Measurements from ENCODE around the gene ACAP1.

ACAP1 gene, protein sequence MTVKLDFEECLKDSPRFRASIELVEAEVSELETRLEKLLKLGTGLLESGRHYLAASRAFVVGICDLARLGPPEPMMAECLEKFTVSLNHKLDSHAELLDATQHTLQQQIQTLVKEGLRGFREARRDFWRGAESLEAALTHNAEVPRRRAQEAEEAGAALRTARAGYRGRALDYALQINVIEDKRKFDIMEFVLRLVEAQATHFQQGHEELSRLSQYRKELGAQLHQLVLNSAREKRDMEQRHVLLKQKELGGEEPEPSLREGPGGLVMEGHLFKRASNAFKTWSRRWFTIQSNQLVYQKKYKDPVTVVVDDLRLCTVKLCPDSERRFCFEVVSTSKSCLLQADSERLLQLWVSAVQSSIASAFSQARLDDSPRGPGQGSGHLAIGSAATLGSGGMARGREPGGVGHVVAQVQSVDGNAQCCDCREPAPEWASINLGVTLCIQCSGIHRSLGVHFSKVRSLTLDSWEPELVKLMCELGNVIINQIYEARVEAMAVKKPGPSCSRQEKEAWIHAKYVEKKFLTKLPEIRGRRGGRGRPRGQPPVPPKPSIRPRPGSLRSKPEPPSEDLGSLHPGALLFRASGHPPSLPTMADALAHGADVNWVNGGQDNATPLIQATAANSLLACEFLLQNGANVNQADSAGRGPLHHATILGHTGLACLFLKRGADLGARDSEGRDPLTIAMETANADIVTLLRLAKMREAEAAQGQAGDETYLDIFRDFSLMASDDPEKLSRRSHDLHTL

DNA sequence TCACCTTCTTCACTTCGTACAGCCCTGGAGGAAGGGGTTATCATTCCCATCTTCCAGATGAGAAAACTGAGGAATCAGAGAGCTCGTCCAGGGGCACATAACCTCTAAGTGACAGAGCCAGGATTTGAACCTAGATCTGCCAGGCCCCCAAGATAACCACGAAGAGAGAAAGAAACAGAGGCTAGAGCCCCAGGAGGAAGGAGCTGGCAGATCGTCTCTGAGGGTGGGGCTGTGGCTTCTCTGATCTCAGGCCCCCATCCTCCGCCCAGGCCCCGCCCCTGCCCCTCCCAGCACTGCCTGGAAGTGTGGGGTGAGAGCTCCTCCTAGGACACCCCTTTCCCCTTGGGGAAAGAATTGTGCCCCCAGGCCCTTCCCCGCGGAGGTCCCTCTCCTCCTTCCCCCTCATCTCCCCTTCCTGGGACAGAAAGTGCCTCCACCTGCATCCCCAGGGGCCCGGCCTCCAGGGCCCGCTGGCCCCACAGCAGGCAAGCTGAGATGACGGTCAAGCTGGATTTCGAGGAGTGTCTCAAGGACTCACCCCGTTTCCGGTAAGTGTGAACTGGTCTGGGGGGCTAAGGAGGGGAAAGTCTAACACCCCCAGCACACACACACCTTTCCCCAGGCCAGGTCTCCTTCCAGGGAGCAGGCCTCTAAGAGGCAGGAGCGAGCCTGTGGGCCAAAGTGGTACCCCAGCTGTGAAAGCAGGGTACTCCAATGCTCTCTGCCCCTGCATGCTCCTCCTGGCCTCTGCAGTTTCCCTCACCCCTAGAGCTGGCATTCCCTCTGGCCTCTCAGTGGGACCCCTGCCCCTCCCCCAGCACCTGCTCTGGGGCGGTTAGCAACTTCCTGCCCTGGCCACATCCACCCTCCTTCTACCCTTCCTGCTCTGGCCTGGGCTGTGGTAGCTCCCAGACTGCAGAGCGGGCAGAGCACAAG is at the start of gene ACAP1:
ACAP1 (plus strand) TSS at position 290 of the 936 bp plus-strand sequence; CDS start at position 496, 206 bp downstream.
- DNase-seq (ENCODE audit: low read depth in 2 of 2), result peak; percentile 70 to 91

DNA sequence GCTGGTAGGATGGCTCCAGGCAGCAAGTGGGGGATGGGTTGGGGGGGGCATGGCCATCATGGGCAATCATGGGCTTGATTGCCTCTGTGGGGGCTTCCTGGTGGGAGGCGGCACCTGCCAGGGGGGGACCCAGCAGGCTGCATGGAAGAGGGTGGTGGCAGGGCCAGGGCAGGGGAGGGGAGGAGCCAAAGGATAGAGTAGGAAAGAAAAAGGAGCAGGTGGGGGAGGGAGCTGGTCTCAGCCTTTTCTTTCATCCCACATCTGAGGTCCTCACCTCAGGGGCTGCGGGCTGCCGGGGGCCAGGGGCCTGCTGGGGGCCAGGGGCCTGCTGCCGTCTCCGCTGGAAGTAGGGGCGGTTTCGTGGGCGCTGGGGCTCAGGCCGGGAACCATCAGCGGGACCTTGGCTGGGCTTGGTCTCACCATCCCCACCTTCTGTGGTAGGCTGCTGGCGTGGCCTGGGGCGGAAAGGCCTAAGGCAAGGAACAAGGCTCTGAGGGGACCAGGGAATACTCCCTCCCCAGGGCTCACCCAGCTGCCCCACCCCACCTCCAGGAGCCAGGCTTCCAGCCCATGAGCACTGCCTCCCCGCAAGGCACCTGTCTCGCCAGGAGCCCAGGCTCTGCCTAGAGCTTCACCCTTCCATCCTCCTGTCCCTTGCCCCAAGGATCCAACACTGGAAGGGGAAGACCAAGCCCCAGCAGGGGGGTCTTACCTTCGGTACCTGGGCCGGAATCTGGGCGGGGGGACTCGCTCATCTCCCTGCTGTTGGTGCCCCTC is 46.9 kb upstream of the ACAP1 start:
- DNase-seq (ENCODE audit: low read depth in 2 of 2), result no peak

DNA sequence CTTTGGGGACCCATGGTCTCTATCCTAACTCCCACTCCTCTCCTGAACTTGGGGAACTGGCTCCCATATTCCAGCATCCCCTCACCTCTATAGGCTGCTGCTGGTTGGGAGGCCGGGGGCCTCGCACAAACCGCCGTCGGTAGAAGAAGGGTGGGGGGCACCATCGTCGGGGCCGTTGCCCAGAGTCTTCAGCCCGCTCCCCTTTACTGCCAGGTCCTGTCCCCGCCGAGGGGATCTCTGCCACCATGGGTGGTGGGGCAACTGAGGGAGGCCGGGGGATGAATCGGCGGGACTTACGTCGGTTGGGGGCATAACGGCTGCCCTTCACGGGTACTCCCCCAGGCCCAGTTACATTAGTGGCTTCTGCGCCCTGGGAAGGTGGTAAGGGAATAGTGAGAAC is 46.2 kb upstream of the ACAP1 start:
- DNase-seq (ENCODE audit: low read depth in 2 of 2), result no peak

DNA sequence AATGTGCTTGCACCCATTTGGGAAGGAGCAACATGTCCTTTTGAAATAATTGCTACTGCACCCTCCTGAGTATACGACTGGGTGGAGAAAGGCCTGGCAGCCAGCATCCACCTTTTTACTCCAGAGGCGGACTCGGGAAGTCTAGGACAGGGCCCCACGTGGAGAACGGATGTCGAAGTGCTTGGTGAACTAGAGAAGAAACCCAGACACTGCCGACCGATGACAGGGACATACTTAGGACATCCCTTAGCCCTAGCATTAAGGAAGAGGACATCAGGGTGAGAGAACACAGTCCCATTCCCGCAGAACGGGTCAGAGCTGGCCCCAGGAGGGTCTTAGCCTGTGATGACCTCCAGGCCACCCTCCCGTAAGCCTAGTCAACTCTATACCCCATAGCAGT is 45.6 kb upstream of the ACAP1 start:
- DNase-seq (ENCODE audit: low read depth in 2 of 2), result no peak

DNA sequence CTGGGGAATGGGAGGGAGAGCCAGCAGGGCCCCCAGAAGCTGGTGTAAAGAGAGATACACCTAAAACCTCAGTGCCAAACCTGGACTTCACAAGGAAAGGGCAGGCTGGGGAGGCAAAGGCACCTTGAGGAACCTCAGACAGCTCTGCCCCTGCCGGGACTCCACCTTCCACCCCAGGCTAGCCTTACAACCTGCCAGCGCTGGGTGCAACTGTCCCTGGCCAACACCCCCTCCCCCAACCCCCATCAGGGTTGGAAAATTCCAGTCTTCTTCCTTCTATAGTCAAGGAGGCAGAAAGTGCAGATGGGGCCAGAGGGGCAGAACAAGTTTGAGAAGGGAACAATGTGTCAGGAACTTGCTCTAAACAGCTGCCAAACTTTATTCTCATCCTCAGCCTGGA is 44.1 kb upstream of the ACAP1 start:
- DNase-seq (ENCODE audit: low read depth in 2 of 2), result no peak

DNA sequence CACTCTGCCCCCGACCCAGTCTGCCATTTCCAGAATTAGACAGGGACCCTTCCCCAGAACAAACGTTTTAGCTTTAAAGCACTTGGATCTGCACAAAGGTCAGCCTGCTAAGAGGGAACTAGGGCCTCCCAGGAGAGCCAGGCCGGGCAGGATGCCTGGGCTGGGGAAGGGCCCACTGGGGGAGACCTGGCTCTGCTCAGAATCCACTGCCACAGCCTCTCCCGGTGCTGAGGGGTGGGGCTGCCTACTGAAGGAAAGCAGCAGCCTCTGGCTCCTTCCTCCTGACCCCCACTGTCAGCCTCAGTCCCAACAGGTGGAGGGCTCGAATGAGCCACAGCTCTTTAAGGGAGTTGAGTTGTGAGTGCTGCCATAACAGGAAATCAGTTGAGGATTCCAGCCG is 43.6 kb upstream of the ACAP1 start:
- DNase-seq (ENCODE audit: low read depth in 2 of 2), result no peak

DNA sequence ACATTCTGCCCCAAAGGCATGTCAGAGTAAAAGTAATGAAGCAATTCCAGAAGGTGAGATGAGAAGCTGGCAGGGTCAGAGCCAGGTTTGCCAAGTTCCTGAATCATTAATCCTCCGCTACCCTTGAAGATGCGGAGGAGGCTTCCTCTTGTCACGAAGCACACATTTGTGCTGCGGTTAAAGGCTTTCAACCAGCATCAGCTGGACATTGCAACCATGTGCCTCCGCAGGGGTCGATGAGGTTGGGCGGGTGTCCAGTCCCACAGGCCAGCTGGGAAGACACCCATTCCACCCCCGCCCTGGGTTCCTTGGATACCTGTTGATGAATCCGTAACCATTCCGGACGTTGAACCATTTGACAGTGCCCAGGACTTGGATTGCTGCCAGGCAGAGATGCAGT is 43.2 kb upstream of the ACAP1 start:
- DNase-seq (ENCODE audit: low read depth in 2 of 2), result no peak

DNA sequence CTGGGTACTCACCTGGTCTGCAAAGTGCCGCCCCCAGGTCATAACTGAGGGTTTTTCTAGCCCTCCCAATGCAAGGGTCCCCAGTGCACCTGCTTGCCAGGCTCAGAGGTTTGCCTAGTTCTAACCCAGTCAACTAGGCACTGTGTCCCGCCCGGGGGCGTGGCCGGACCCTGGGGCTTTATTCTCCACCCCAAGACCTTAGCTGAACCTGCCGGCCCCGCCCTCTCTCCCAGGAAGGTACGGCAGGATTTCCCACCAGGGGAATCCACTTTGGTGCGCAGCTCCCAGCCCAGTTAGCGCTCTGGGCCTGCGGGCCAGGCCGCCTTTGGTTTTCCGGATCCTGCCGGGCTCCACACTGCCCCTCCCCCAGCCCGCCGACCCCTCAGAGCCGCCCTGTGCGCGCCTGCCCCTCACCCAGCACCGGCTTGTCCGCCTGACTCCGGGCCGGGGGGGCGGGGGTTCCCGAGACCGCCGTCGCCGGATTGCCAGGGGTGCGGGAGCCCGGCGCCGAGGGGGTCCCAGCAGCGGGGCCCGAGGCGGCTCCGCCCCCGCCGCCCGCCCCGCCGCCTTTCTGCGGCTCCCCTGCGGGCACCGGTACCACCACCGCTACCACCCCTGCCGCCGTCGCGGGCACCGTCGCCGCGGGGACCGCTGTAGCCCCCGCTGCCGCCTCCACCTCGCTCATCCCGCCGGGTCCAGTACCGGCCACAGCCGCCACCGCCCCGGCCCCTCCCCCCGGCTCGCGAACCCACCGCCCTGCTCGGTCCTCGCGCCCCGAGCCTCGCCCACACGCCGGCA is 42.3 kb upstream of the ACAP1 start:
- no peak for DNase-seq (ENCODE audit: low read depth in 2 of 2)

DNA sequence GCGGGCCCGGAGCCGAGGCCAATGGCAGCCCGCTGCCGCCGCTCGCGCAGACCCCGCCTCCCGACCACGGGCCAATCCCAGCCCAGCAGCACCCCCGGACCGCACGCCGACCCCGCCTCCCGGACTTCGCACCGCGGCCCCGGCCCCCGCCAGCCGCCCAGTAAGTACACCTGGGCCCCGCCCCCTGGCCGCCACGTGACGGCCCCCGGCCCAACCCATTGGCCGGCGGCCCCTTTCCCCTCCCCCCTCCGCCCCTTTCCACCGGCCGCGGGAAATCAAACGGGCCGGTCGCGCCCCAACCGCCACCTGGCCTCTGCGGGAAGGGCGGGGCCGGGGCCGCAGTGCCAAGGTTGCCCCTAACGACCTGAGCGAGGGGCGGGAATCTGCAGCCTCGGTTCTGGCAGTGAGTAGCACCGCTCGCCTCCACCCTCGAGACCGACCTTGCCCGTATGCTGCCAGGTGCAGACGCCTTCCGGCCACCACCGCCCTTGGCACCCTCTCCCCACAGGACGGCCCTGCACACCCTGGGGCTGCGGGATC is 41.6 kb upstream of the ACAP1 start, which contains the start of gene YBX2:
YBX2 (minus strand) TSS at position 26 of the 540 bp plus-strand sequence. CDS start 139 bp downstream, outside the sequence.
- peak; percentile 31 to 65 for DNase-seq (ENCODE audit: low read depth in 2 of 2)

DNA sequence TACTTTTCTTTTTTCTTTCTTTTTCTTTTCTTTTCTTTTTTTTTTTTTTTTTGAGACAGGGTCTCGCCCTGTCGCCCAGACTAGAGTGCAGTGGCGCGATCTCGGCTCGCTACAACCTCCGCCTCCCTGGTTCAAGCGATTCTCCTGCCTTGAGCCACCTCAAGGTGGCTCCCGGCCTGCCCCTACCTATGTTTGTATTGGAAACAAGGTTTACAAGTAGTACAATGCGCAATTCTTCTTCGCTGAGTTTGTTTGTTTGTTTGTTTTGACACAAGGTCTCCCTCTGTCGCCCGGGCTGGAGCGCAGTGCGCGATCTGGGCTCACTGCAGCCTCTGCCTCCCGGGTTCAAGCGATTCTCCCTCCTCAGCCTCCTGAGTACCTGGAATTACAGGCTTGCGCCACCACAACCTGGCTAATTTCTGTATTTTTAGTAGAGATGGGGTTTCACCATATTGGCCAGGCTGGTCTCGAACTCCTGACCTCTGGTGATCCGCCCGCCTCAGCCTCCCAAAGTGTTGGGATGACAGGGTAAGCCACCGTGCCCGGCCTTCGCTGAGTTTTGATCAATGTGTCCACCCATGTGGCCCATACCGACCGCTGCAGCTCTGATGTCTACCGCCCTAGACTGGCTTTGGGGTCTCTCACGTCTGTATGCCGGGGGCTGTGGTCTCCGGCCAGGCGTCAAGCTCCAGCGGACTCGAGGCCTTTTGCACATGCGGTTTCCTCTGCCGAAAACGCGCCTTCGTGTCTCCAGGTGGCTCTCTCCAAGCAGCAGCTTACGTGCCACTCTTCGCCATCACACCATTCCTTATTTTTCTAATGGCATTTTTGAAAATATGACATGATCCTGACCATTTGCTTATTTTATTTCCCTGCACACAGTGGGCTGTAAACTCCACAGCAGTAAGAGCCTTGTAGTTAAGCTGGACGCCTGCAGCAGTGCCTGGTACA is 40.8 kb upstream of the ACAP1 start:
- DNase-seq (ENCODE audit: low read depth in 2 of 2), result no peak

DNA sequence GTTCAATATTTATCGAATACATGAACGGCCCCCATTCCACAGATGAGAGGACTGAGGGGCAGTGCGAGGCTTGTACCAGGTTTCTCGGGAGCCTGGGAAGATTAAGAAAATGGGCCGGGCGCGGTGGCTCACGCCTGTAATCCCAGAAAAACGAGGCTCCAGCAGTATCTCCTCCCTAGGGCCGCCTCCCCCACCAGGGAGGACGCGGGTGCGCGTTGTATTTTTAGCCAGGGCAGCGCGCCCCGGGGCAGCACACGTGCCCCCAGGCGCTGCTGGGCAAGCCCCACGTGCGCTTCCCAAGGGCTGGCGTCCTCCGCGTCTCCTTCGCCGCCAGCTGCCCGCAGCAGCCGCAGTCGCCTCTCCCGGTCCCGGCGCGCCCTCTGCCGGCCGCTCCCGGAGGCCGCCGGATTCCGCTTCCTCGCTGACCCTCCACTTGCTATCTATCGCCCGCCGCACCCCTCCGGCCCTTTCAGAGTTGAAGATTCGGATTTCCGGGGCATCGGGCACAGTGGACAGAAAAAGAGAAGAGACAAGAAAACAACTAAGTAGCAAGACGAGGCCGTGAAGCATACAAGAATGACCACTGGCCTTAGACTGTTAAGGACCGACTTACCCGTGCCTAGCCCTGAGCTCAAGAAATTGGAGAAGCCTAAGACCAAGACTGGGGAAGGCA is 40.0 kb upstream of the ACAP1 start:
- peak in 1 of 2 experiments; percentile 65 for DNase-seq (ENCODE audit: low read depth in 2 of 2)

DNA sequence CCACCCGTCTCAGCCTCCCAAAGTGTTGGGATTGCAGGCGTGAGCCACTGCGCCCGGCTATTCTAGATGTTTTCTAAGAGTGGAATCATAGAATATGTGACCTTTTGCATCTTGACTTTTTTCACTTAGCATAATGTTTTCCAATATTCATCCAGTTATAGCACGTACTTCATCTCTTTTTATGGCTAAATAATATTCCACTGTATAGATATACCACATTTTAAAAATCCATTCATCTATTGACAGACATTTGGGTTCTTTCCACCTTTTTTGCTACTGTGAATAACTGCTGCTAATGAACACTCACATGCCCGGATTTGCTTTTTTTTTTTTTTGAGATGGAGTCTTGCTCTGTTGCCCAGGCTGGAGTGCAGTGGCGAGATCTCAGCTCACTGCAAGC is 32.1 kb upstream of the ACAP1 start:
- DNase-seq (ENCODE audit: low read depth in 2 of 2), result no peak

DNA sequence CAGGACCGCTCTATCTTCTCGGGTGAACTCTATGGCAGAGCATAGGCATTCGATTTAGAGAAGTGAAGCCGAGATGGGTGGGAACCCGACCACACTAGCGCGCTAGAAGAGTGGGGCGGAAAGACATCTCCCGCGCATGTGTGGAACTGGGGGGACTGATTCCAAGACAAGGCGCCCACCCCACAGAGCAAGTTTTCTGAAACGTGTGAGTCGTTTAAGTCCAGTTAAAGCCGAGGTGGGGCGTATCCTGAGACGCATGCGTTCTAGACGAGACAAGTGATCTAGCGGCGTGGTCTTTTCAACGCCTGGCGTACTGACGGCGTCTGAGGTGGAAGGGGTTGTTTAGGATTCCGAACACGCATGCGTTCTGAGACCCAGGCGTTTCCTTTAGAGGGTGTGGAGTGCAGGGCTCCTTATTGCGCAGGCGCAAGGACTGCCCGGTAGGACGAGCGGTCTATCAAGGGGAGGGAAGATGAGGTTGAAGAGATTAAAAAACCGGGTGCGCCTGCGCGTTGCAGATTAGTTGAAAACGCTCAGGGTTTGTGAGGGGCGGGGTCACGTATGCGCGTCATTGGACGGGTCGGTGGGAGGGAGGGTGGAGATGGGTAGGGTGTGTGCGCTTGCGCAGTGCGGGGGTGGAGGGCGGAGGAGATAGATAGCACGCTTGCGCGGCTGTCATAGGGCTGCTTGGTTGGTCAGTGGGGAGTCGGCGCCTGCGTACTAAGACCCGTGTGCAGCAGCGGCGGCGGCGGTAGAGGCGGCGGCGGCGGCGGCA is 29.2 kb upstream of the ACAP1 start, which contains the start of gene EIF5A:
EIF5A (plus strand) TSS at position 718 of the 775 bp plus-strand sequence. CDS start 2,008 bp downstream, outside the sequence.
- DNase-seq (ENCODE audit: low read depth in 2 of 2), result peak; percentile 100

DNA sequence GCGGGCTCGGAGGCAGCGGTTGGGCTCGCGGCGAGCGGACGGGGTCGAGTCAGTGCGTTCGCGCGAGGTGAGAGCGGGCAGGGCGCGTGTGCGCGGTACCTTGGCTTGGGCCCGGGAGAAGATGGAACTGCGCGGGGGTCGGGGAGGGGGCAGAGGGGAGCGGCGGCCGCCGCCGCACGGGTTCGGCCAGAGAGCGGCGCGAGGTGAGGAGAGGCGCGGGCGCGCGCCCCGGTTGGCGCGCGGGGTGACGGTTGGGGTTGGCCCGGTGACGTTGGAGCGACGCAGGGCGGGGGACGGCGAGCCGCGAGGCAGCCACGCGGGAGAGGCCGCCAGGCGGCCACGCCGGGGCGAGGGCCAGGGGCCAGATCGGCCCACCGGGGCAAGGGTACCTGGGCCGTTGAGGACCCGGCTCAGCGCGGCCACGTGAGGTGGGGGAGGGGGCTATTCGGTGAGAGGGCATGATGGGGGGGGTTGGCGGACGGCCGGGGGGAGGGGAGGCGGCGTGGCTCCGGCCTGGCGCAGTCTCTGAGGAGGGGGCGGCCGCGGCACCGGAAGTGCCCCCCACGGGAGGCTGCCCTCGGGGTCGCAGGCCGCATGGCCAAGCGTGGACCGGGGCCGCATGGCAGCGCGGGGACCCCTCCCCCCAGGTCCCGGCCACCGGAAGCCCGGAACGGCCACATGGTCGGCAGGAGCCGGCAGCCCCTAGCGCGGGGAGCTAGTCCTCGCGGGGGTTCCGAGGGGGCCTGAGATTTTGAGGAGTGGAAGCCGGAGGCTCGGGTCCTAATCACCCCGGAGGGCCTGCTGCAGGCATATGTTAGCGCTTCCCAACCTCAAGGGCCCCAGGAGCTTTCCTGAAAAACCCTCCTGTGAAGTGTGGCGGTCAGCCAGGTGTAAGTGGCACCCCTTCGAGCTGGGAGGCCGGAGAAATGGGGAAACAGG is 28.4 kb upstream of the ACAP1 start:
- DNase-seq (ENCODE audit: low read depth in 2 of 2), result peak in 1 of 2 experiments; percentile 30

DNA sequence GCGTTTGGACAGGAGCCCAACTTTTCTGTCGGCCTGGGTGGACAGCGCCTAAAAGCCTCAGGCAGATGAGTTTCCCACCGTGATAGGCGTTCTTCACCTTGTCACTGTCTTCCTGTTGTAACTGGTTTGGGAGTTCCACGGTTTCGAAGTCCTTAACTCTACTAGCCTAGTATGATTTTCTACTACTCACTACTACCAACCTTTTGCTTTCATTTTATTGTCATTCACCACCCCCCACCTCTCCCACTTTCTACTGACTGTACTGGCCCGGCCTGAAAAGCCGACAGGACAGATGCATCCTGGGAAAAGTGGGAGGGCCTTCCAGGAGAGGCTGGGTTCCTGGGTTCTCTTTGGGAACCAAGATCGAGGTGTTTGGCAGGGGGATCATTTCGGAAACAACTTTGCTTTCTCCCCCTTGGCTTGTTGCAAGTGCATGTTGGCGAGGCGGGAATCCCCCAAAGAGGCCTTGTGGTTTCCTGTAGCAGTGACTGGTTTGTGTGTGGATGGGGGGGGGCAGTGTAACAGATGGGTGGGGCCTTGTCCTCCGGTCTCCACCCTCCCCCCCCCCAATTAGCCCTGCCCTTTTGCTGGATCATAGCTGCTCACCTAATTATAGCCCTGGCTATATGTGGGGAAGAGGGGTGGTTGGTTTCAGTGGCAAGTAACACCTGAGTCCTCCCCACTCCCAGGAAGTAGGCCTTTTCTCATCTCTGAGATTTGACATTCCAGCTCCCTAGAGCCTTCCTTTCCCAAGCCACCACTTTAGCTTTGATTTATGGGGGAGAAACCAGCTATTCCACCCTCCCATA is 27.5 kb upstream of the ACAP1 start:
- peak; percentile 68 to 77 for DNase-seq (ENCODE audit: low read depth in 2 of 2)
